CD4-positive, CD25-positive, alpha-beta regulatory T cell (primary cell): Measurements from ENCODE around the gene RCE1. TPM values are rescaled to one million over a fixed set of nuclear protein-coding genes. Genes with fewer than 3 reads are reported as not detected.

Experiments
- ATAC-seq, 2 donors: fragments of 150-1000 bp; cut with Tn5 transposase; one replicate each; pipeline ENCODE4 v1.10.0; 2021; ENCODE audit warnings: low read depth in 2 of 2, moderate number of reproducible peaks in 2 of 2, moderate library complexity in 1 of 2
- DNase-seq, 3 donors: peaks; one replicate each; pipeline versions ENCODE4 v3.0.0 to v3.0.0-alpha.2; 2012 to 2022; ENCODE audit warnings: mixed read lengths in 1 of 3
- H3K27ac ChIP-seq: one replicate; pipeline ENCODE4 v1.7.0; 2013; ENCODE audit warnings: mild to moderate bottlenecking, low read length; ENCODE audit not compliant: insufficient read depth, poor library complexity, severe bottlenecking
- H3K27me3 ChIP-seq: one replicate; pipeline ENCODE4 v1.7.0; 2013; ENCODE audit warnings: low read length; ENCODE audit not compliant: control insufficient read depth, insufficient read depth
- H3K36me3 ChIP-seq: one replicate; pipeline ENCODE4 v1.7.0; 2013; ENCODE audit warnings: mild to moderate bottlenecking, low read length, moderate library complexity; ENCODE audit not compliant: control insufficient read depth, insufficient read depth
- H3K4me1 ChIP-seq: 2 replicates; pipeline ENCODE4 v1.7.0; 2013; ENCODE audit warnings: mild to moderate bottlenecking, low read length; ENCODE audit not compliant: insufficient read depth, control insufficient read depth, poor library complexity, severe bottlenecking
- H3K4me3 ChIP-seq: one replicate; pipeline ENCODE4 v1.7.0; 2013; ENCODE audit warnings: low read depth, mild to moderate bottlenecking, low read length, moderate library complexity
- H3K9me3 ChIP-seq, 2 experiments: 1 replicate in 1 of 2; 2 replicates in 1 of 2; pipeline ENCODE4 v1.7.0; 2013; ENCODE audit warnings: low read length in 2 of 2, mild to moderate bottlenecking in 1 of 2, moderate library complexity in 1 of 2; ENCODE audit not compliant: control insufficient read depth in 2 of 2
- H3K27ac Mint-ChIP-seq, 3 donors: one replicate each; pipeline ENCODE4 v1.8.0; 2020 to 2022; ENCODE audit warnings: mild to moderate bottlenecking in 3 of 3, mixed read lengths in 3 of 3, moderate library complexity in 2 of 3
- H3K27me3 Mint-ChIP-seq: one replicate; pipeline ENCODE4 v1.8.0; 2022; ENCODE audit warnings: mild to moderate bottlenecking, mixed read lengths
- H3K36me3 Mint-ChIP-seq: one replicate; pipeline ENCODE4 v1.8.0; 2020; ENCODE audit warnings: mixed read lengths
- H3K4me1 Mint-ChIP-seq, 4 donors: one replicate each; pipeline ENCODE4 v1.8.0; 2020 to 2022; ENCODE audit warnings: mixed read lengths in 4 of 4, mild to moderate bottlenecking in 1 of 4
- H3K4me3 Mint-ChIP-seq, 4 donors: one replicate each; pipeline ENCODE4 v1.8.0; 2020 to 2022; ENCODE audit warnings: mild to moderate bottlenecking in 4 of 4, mixed read lengths in 4 of 4, moderate library complexity in 3 of 4
- H3K9me3 Mint-ChIP-seq, 7 donors: one replicate each; pipeline ENCODE4 v1.8.0; 2020 to 2022; ENCODE audit warnings: mixed read lengths in 7 of 7, mild to moderate bottlenecking in 3 of 7, moderate library complexity in 2 of 7
- polyA plus RNA-seq, 4 donors: library from polyadenylated mRNA; unstranded; fragments of 300-500 nt; fragmentation: Illumina TruSeq; gene quantifications; one replicate each; pipeline ENCODE4 v1.2.3, GENCODE V29; 2021
- total RNA-seq: library from RNA; stranded (reverse); gene quantifications from one replicate; pipeline ENCODE4 v1.2.3, GENCODE V29; 2022

The RCE1 gene
- total and polyA plus RNA-seq, 5 donors from 2014 or later: 20.6 to 45.6 (median 22.2) TPM

- Mint-ChIP-seq H3K4me1 (peaks cover 0 to 11% (median 3%) of the 10 kb centered on the region in 4 donors), H3K4me3 (no peak overlapping the region), H3K9me3 (peaks cover 0 to 2% (median 0%) of the 10 kb centered on the region in 7 donors), H3K27me3 (no peaks in the 10 kb centered on the region), H3K27ac (no peak overlapping the region), H3K36me3 (no peaks in the 10 kb centered on the region)
- ATAC-seq: no peak
- Histone ChIP-seq H3K36me3 (no peaks in the 10 kb centered on the region), H3K27me3 (no peaks in the 10 kb centered on the region), H3K27ac (no peak overlapping the region), H3K9me3 (no peaks in the 10 kb centered on the region), H3K4me3 (no peak overlapping the region), H3K4me1 (no peaks in the 10 kb centered on the region)
- DNase-seq: no peak
Observed at GRCh38 chr11:66894141-66894540, 50.9 kb downstream of the RCE1 start.

Other genes with a start within 250 kb of the RCE1 start
- gene RBM14, start 226.8 kb upstream of the RCE1 start, total RNA-seq: 233 TPM
- 10 to 100 TPM; 56.7 to 76.9 (median 69.2) TPM for gene RBM14, start 226.8 kb upstream of the RCE1 start, polyA plus RNA-seq
- gene RBM4, start 204.7 kb upstream of the RCE1 start, total RNA-seq: 201 TPM
- 100 to 1,000 TPM; 286 to 306 (median 295) TPM for gene RBM4, start 204.7 kb upstream of the RCE1 start, polyA plus RNA-seq
- 10.0 TPM for gene RBM4B, start 165.6 kb upstream of the RCE1 start, total RNA-seq
- gene RBM4B, start 165.6 kb upstream of the RCE1 start, polyA plus RNA-seq: 10 to 100 TPM; 12.6 to 17.6 (median 15.3) TPM
- 0.52 TPM for gene SPTBN2, start 114.2 kb upstream of the RCE1 start, total RNA-seq
- not detected for gene SPTBN2, start 114.2 kb upstream of the RCE1 start, polyA plus RNA-seq
- 8.0 TPM for gene LRFN4, start 13.6 kb downstream of the RCE1 start, total RNA-seq
- gene LRFN4, start 13.6 kb downstream of the RCE1 start, polyA plus RNA-seq: 1 to 10 TPM in 3 of 4 donors, under 1 TPM in 1; 0.87 to 1.8 (median 1.3) TPM
- 7.4 TPM for gene PC, start 114.9 kb downstream of the RCE1 start, total RNA-seq
- 1 to 10 TPM; 2.0 to 4.9 (median 3.9) TPM for gene PC, start 114.9 kb downstream of the RCE1 start, polyA plus RNA-seq
- not detected for gene C11orf86, start 131.9 kb downstream of the RCE1 start, total RNA-seq
- gene C11orf86, start 131.9 kb downstream of the RCE1 start, polyA plus RNA-seq: not detected
- gene SYT12, start 179.7 kb downstream of the RCE1 start, total RNA-seq: not detected
- not detected for gene SYT12, start 179.7 kb downstream of the RCE1 start, polyA plus RNA-seq
- gene RHOD, start 213.4 kb downstream of the RCE1 start, total RNA-seq: not detected
- under 1 TPM in 3 of 4 donors, not detected in 1; 0.63 to 0.78 (median 0.72) TPM for gene RHOD, start 213.4 kb downstream of the RCE1 start, polyA plus RNA-seq